Subcutaneous adipose tissue (tissue), 4 donors: ENCODE measurements around the gene TOX2. TPM values are rescaled to one million over a fixed set of nuclear protein-coding genes. Genes with fewer than 3 reads are reported as not detected.

Source experiments
- CTCF ChIP-seq: fragments of 450-650 bp; IDR thresholded peaks from one replicate; pipeline ENCODE4 v1.5.1; 2016; ENCODE audit warnings: low read depth, mild to moderate bottlenecking, control low read depth, antibody characterized with exemption, moderate library complexity
- total RNA-seq, 4 donors: library from RNA; depleted of rRNA; stranded (reverse); fragments of >200 nt; gene quantifications; one replicate each; pipeline ENCODE4 v1.1.0, GENCODE V29; 2016

TOX2 gene
- total RNA-seq, 4 donors from 2014 or later: 2.6 to 8.1 (median 3.1) TPM; not detected in 1

GRCh38 chr20:44016525-44016924, 101.9 kb downstream of the TOX2 start:
- TF ChIP-seq CTCF: no peak

DNA sequence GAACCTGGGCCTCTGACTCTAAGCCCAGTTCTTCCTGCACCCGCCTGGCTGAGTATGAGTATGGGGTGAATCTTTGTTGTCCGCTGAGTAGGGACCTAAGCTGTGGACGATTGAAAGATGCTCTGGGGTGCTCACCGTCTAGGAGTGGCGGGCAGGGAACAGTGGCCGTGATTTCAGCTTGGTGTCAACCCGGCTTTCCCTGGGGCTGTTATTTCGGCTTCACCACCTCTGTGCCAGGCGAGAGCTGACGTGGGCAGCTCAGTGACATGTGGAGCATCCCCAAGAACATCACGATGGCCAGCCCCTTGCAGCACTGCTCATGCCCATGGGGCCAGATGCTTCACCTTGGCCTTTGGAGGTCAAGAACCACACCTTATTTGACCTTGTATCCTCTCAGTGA, 102.6 kb downstream of the TOX2 start:
- TF ChIP-seq CTCF: no peak

DNA sequence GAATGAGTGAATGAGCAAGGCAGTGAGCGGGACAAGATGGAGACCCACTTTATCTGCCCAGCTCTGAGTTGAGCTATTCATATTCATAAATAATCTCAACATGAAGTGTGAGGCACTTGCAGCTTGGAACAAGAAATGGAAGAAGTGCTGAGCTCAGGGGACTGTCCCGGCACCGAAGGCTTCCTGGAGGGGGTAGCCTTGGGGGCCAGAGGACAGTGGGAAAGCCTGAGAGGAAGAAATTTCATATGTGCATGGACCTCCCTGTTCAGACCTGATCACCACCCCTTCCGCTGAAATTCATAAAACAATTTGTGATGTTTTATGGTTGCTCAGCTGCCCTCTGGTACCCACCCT, 103.2 kb downstream of the TOX2 start:
- no peak for TF ChIP-seq CTCF

GRCh38 chr20:44018259-44018941, 103.7 kb downstream of the TOX2 start:
- TF ChIP-seq CTCF: no peak

- TF ChIP-seq CTCF: no peak
These were observed 104.4 kb downstream of the TOX2 start for GRCh38 chr20:44018942-44019637.

DNA sequence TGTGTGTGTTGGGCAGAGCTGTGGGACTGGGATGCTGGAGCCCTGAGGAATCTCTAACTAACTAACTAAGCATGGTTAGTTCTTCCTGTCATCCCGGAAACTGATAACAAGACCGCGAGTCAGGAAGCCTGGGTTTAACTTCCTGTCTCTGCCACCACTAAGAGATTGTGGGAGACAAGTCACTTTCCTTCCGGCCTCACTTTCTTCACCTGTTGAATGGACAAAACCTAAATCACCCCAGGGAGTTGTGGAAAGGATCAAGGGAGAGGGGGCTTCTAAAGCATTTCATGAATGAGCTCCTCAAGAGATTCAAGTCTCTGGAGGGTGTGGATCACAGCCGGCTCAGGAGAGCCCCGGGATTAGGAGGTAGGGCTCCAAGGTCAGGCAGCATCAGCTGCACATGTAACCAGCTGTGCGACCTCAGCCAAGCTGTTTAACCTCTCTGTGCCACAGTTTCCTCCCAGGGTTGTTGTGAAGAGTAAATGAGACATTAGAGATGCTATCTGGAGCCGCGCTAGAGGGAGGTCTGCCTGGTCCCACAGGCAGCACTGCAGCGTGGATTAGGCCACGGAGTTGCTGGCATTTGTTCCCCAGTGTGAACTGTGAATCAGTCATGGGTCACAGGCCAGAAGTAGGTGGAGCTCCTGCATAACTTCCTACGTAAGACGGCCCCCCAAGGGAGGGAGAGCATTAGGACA, 105.1 kb downstream of the TOX2 start:
- no peak for TF ChIP-seq CTCF
